SIG-M5 treated with dmso at 0.1 percent for 504 hours (cell line): ENCODE results near the gene ZBTB8B.
A peak's percentile ranks its signal among the peaks of the same experiment; 100 is the strongest.
"Not testable (repeated sequence)": the region's sequence is repeated elsewhere in the genome, so short reads cannot be mapped to it uniquely, and the experiment has no call there.

Experiments
- DNase-seq: peaks from one replicate; lab custom pipeline; 2025; ENCODE audit not compliant: unreplicated experiment; lab: John Stamatoyannopoulos, UW

Gene ZBTB8B

DNA sequence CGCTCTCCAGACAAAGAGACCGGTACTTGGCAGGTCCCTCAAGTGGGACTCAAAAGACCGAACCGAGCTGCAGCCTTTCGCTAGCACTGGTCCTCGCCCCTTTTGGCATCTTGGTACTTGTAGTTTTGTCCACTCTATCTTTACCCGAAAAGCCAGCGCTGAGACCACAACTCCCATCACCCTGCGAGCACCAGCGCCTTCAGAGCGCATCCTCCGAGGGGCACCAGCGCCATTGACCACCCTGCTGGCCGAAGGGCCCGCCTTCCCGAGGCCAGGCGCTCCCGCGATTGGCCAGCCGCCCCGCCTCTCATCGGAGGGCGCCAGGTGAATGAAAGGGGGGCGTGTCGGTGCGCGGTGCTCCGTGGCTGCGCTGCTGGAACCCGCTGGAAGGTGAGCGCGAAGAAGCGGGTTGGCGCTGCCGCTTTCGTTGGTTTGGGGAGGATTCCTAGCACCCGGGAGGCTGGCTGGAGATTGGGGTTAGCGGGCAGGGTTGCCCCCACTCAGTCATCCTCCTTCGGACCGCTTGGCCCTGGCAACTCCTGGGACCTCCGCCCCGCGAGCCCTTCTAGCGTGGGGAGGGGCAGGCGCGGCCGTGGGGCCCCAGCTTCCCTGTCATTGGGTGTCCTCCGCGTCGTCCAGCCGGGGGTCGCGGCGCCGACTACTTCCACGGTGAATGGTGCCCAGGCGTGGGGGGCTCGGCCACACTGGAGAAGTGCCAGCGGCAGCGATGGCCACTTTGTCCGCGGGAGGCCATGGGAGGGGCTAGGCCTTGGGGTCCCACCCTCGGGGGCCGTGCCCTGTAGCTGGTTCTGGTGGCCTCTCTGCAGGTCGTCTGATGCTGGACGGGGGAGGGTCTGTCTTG, at the start of gene ZBTB8B:
Gene ZBTB8B, plus strand, starts transcription at position 357 of the 862 bp plus-strand sequence. CDS start 5,553 bp downstream, outside the sequence.
- DNase-seq = no peak

DNA sequence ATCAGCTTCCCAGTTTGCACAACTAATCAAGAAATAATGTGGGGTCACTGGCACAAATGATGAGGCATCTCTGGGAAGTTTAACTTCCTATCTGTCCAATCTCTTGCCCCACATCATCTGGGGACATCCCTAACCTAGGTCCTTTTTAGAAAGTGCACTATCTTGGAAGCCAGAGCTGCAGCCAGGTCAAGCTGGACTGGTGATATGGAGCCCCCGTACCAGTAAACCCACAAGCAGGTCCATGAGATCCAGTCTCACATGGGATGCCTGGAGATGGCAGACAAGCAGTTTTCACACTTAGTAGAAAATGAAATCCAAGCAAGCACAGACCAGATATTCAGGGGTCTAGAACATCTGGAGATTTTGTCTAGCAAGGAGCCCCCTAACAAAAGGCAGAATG, 43.1 kb upstream of the ZBTB8B start:
- no peak for DNase-seq

GRCh38 chr1:32426489-32427255, 38.2 kb upstream of the ZBTB8B start:
- no peak for DNase-seq

DNA sequence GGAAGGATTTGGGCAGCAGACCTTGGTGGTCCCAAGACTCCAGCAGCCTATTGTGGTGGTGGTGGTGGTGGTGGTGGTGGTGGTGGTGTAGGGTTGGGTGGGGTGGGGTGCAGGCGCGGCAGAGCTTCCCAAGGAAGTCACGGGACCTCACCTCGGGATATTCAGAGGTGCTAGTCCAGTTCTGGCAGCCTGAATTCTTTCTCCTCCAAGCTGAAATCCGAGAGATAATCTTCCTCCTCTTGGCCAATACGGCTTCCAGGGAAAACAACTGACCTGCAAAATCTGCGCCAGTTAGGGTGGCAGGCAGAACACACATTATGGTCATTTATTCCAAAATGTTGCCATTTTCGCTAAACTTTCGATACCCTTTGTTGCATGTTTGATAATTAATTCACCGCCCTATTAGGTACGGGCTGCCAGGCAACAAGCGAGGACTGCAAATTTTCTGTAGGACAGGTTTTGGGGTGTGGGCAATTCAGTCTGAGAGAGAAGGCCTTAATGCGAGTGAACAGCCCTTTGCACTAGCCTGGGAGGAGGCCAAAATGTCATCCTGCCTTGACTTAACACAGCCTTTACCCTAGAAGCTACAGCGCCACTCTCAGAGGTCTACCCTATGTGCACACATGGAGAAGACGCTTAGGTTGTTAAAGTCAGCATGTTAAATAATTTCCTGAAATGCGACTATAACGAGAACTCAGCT, 37.5 kb upstream of the ZBTB8B start:
- DNase-seq = no peak

DNA sequence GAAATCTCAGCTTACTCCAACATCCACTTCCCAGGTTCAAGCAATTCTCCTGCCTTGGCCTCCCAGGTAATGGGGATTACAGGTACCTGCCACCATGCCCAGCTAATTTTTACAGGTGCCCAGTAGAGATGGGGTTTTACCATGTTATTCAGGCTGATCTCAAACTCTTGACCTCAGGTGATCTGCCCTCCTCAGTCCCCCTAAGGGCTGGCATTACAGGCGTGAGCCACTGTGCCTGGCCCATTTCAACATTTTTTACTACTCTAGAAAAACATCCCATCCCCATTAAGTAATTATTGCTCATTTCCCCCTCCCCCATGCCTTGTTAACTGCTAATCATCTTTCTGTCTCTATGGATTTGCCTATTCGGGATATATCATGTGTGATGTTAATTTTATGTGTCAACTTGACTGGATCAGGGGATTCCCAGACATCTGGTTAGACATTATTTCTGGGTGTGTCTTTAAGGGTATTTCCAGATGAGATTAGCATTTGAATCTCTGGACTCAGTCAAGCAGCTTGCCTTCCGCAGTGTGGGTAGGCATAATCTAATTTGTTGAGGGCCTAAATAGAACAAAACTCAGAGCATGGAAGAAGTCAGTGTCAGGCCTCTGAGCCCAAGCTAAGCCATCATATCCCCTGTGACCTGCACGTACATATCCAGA, 33.0 kb upstream of the ZBTB8B start:
- no peak for DNase-seq

- DNase-seq = no peak
These were observed 26.7 kb upstream of the ZBTB8B start for GRCh38 chr1:32438136-32438535.

- not testable (repeated sequence) for DNase-seq
These were observed 26.1 kb upstream of the ZBTB8B start for GRCh38 chr1:32438777-32439176.

- DNase-seq = not testable (repeated sequence)
These were observed 23.4 kb upstream of the ZBTB8B start for GRCh38 chr1:32441467-32441866.

GRCh38 chr1:32447469-32448185, 17.2 kb upstream of the ZBTB8B start:
- no peak for DNase-seq

- peak; percentile 32 for DNase-seq
These were observed 16.6 kb upstream of the ZBTB8B start for GRCh38 chr1:32448186-32448772.

DNA sequence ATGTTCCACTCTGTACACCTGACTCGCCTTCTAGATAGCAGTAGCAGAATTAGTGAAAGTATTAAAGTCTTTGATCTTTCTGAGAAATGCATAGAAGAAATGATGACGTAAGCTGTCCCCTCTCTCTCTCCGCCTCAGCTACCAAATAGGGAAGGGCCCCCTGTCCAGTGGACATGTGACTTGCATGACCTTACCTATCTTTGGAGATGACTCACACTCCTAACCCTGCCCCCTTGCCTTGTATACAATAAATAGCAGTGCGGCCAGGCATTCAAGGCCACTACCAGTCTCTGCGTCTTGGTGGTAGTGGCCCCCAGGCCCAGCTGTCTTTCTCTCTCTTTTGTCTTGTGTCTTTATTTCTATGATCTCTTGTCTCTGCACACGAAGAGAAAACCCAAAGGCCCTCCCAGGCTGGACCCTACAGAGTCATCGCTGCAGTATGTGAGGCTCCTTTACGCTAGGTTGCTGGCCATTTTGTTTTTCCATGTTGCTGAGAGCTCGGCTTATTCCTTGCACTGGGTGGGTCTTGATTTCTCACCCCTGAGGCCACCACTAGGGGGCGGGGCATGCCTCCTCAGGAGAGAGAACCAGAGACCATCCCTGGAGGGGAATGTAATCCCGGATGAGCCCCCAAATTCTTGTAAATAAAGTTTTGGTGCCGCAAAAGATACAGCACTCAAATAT, 16.0 kb upstream of the ZBTB8B start:
- DNase-seq = no peak

- DNase-seq = not testable (repeated sequence)
These were observed 15.4 kb upstream of the ZBTB8B start for GRCh38 chr1:32449457-32449831.

DNA sequence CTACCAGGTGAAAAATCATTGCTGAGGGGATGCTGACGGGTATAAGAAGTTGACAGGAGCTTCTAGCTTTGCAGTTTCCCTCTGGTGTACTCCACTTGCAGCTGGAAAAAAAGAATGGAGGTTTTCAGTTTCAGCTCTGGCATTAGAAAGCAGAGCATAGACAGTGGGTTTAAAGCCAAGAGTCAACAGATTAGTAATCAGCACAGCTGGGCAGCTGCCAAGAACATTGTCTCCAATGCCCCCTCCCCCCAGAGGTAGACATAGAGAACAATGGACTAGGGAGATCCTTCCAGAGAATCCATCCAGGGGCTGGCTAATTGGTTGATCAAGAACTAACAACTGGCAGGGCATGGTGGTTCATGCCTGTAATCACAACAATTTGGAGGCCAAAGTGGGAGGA, 10.1 kb upstream of the ZBTB8B start:
- no peak for DNase-seq

GRCh38 chr1:32455958-32456357, 8.9 kb upstream of the ZBTB8B start:
- no peak for DNase-seq

DNA sequence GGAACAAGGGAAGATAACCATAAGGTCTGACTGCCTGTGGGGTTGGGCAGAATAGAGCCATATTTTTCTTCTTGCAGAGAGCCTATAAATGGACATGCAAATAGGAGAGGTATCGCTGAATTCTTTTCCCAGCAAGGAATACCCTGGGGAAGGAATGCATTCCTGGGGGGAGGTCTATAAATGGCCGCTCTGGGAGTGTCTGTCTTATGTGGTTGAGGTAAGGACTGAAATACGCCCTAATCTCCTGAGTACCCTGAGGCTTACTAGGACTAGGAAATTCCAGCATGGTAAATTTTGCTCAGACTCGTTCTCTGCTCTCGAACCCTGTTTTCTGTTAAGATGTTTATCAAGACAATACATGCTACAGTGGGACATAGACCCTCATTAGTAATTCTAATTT, 6.1 kb upstream of the ZBTB8B start:
- DNase-seq = not testable (repeated sequence)

GRCh38 chr1:32462977-32463376, 1.9 kb upstream of the ZBTB8B start:
- not testable (repeated sequence) for DNase-seq

GRCh38 chr1:32464191-32464715, 619 bp upstream of the ZBTB8B start:
- no peak for DNase-seq

GRCh38 chr1:32465578-32465933, 684 bp downstream of the ZBTB8B start:
- DNase-seq = peak; percentile 44

GRCh38 chr1:32466761-32467160, 1.9 kb downstream of the ZBTB8B start:
- DNase-seq = no peak
